Activated CD8-positive, alpha-beta T cell treated with anti-CD3 and anti-CD28 coated beads for 36 hours (primary cell): Measurements from ENCODE around the gene NUDT10. TPM values are rescaled to one million over a fixed set of nuclear protein-coding genes. Genes with fewer than 3 reads are reported as not detected.
A peak's percentile ranks its signal among the peaks of the same experiment; 100 is the strongest.
"Not testable (repeated sequence)": the region's sequence is repeated elsewhere in the genome, so short reads cannot be mapped to it uniquely, and the experiment has no call there.

ENCODE experiments used
- ATAC-seq: fragments of 200-7000 bp; cut with Tn5 transposase; one replicate; pipeline ENCODE4 v1.10.0; 2021; ENCODE audit warnings: mild to moderate bottlenecking, moderate library complexity
- CTCF ChIA-PET: fragments of 350-600 bp; sonication (Branson Sonifier 250); formaldehyde crosslinking; loops from one replicate; lab custom pipeline; 2021; ENCODE audit warnings: antibody characterized with exemption; lab: Charles Lee
- POLR2A ChIA-PET: fragments of 350-600 bp; sonication (Branson Sonifier 250); formaldehyde crosslinking; loops from one replicate; lab custom pipeline; 2021; ENCODE audit warnings: antibody characterized with exemption; lab: Charles Lee
- DNase-seq: peaks from one replicate; pipeline ENCODE4 v3.0.0-alpha.2; 2020
- H3K27ac Mint-ChIP-seq: one replicate; pipeline ENCODE4 v1.8.0; 2021; ENCODE audit warnings: mild to moderate bottlenecking, mixed read lengths
- H3K27me3 Mint-ChIP-seq: one replicate; pipeline ENCODE4 v1.8.0; 2021; ENCODE audit warnings: mixed read lengths
- H3K36me3 Mint-ChIP-seq: one replicate; pipeline ENCODE4 v1.8.0; 2021; ENCODE audit warnings: low read depth, mixed read lengths
- H3K4me1 Mint-ChIP-seq: one replicate; pipeline ENCODE4 v1.8.0; 2021; ENCODE audit warnings: low read depth, mixed read lengths
- H3K4me3 Mint-ChIP-seq: one replicate; pipeline ENCODE4 v1.8.0; 2021; ENCODE audit warnings: mild to moderate bottlenecking, moderate library complexity, mixed read lengths
- H3K9me3 Mint-ChIP-seq: one replicate; pipeline ENCODE4 v1.8.0; 2021; ENCODE audit warnings: mixed read lengths
- CTCF ChIP-seq: fragments of 200-600 bp; IDR thresholded peaks from one replicate; pipeline ENCODE4 v1.8.0; 2022; ENCODE audit warnings: antibody characterized with exemption, mild to moderate bottlenecking
- intact Hi-C: fragments of 100-400 bp; cut with micrococcal nuclease; formaldehyde crosslinking; loops from one replicate; pipeline ENCODE4 v1.10.0; 2022
- total RNA-seq, 2 experiments: library from RNA; stranded (reverse); gene quantifications; one replicate each; pipeline ENCODE4 v1.2.3, GENCODE V29; 2021

NUDT10 gene
- total RNA-seq, result 1 to 10 TPM; 3.5 to 4.9 TPM

GRCh38 chrX:51332188-51332942 lies at the start of gene NUDT10:
NUDT10 (plus strand) TSS chrX:51332822; CDS start chrX:51332966, 144 bp downstream.
- intact Hi-C loops, result no loop called here
- H3K36me3 Mint-ChIP-seq, result no peaks in the 10 kb centered on the region
- H3K9me3 Mint-ChIP-seq, result no peaks in the 10 kb centered on the region
- H3K4me3 Mint-ChIP-seq, result peak within 1 kb of the TSS; percentile 82
- H3K27me3 Mint-ChIP-seq, result no peaks in the 10 kb centered on the region
- peaks cover 3% of the 10 kb centered on the region for H3K4me1 Mint-ChIP-seq
- peak; percentile 68 for DNase-seq
- no peak for TF ChIP-seq CTCF
- POLR2A ChIA-PET, result no interaction called here
- CTCF ChIA-PET, result interaction anchor here (0.6 kb wide), 1 partner anchor 695 kb away, joined by 3 read pairs; no protein-coding TSS in a partner anchor
- peak within 1 kb of the TSS; percentile 71 for H3K27ac Mint-ChIP-seq
- peak; percentile 79 for ATAC-seq

- intact Hi-C loops, result no loop called here
- ATAC-seq, result no peak
- H3K4me3 Mint-ChIP-seq, result no peak overlapping the region
- peaks cover 3% of the 10 kb centered on the region for H3K36me3 Mint-ChIP-seq
- H3K4me1 Mint-ChIP-seq, result no peaks in the 10 kb centered on the region
- no peak for TF ChIP-seq CTCF
- H3K9me3 Mint-ChIP-seq, result no peaks in the 10 kb centered on the region
- POLR2A ChIA-PET, result no interaction called here
- H3K27ac Mint-ChIP-seq, result no peak overlapping the region
- CTCF ChIA-PET, result no interaction called here
- no peaks in the 10 kb centered on the region for H3K27me3 Mint-ChIP-seq
- DNase-seq, result no peak
Observed at GRCh38 chrX:51292421-51292820, 40.2 kb upstream of the NUDT10 start.

GRCh38 chrX:51296138-51296537 lies 36.5 kb upstream of the NUDT10 start:
- ChIA-PET CTCF (no interaction called here), POLR2A (no interaction called here)
- DNase-seq (no peak), ATAC-seq (no peak)
- H3K27ac Mint-ChIP-seq, result no peak overlapping the region
- no peaks in the 10 kb centered on the region for H3K36me3 Mint-ChIP-seq
- no peak for TF ChIP-seq CTCF
- no peaks in the 10 kb centered on the region for H3K27me3 Mint-ChIP-seq
- no peak overlapping the region for H3K4me3 Mint-ChIP-seq
- no peaks in the 10 kb centered on the region for H3K4me1 Mint-ChIP-seq
- no peaks in the 10 kb centered on the region for H3K9me3 Mint-ChIP-seq
- intact Hi-C loops, result no loop called here

- CTCF ChIA-PET, result no interaction called here
- POLR2A ChIA-PET, result no interaction called here
- H3K27ac Mint-ChIP-seq, result no peak overlapping the region
- TF ChIP-seq CTCF, result no peak
- H3K4me3 Mint-ChIP-seq, result no peak overlapping the region
- H3K4me1 Mint-ChIP-seq, result no peaks in the 10 kb centered on the region
- ATAC-seq (no peak), DNase-seq (no peak)
- peaks cover 6% of the 10 kb centered on the region for H3K36me3 Mint-ChIP-seq
- no peaks in the 10 kb centered on the region for H3K9me3 Mint-ChIP-seq
- H3K27me3 Mint-ChIP-seq, result no peaks in the 10 kb centered on the region
- intact Hi-C loops, result no loop called here
Observed at GRCh38 chrX:51316271-51316670, 16.4 kb upstream of the NUDT10 start.

- peak overlapping the region; percentile 71 for H3K27ac Mint-ChIP-seq
- POLR2A ChIA-PET, H3K4me1 Mint-ChIP-seq, H3K27me3 Mint-ChIP-seq, intact Hi-C loops, H3K36me3 Mint-ChIP-seq, H3K9me3 Mint-ChIP-seq: not testable (repeated sequence)
- peak overlapping the region; percentile 82 for H3K4me3 Mint-ChIP-seq
- CTCF ChIA-PET, result interaction anchor here (0.6 kb wide), 1 partner anchor 694 kb away, joined by 3 read pairs; no protein-coding TSS in a partner anchor
- peak; percentile 29 for ATAC-seq
- DNase-seq, result peak; percentile 15
Observed at GRCh38 chrX:51332943-51333785, 542 bp downstream of the NUDT10 start.
